Measurements from ENCODE around the gene GOLGA6L7. TPM values are rescaled to one million over a fixed set of nuclear protein-coding genes. Genes with fewer than 3 reads are reported as not detected.
"Not testable (repeated sequence)": the region's sequence is repeated elsewhere in the genome, so short reads cannot be mapped to it uniquely, and the experiment has no call there.

GOLGA6L7 gene
- total and polyA plus RNA-seq, 3 donors from 2014 or later: 4.3 to 15.7 (median 13.6) TPM

DNA sequence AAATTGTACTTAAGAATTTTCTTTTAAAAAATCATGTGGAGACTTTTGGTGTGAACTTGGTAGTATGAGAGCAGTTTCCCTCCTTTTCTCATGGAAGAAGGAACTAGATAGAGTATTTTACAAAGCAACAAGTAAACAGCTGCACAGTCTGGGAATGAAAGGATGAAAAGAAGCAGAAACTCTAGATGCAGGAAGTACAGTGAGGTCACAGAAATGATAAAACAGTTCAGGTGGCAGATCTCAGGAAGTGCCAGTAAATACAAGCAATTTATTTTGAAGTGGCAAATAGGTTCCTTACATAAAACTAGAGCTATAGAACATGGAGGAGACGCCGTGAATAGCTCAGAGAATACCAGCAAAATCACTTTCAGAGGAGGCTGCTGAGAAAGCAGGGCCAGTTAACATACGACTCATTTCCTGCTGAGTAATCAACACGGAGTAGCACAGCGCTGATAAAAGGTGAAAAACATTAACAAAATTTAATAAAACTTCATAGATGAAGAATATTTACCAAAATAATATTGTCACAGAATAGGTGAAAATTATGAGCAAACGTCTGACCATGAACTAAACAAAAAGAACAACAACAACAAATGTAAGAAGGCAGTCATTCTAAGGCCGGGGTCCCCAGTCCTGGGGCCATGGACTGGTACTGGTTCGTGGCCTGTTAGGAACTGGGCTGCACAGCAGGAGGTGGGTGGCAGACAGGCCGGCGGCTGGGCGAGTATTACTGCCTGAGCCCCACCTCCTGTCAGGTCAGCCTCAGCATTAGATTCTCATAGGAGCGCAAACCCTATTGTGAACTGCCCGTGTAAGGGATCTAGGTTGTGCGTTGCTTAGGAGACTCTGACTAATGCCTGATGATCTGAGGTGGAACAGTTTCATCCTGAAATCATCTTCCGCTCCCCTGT is 29.2 kb downstream of the GOLGA6L7 start:
- H3K27me3 ChIP-seq; H3K36me3 ChIP-seq (ENCODE audit: low read depth, missing control alignments); DNase-seq; H3K4me1 ChIP-seq; H3K4me3 ChIP-seq; H3K9me3 ChIP-seq; intact Hi-C loops (cut with DNase I; ENCODE audit: low total_unique reads); H3K27ac ChIP-seq: not testable (repeated sequence)
- WGBS, 2 donors: 72 to 76% methylated on average over 5 to 10 of the region's 15 CpGs

DNA sequence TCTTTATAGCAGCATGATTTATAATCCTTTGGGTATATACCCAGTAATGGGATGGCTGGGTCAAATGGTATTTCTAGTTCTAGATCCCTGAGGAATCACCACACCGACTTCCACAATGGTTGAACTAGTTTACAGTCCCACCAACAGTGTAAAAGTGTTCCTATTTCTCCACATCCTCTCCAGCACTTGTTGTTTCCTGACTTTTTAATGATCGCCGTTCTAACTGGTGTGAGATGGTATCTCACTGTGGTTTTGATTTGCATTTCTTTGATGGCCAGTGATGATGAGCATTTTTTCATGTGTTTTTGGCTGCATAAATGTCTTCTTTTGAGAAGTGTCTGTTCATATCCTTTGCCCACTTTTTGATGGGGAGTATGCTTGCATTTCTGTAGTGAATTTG is 30.3 kb downstream of the GOLGA6L7 start:
- H3K27me3 ChIP-seq; H3K27ac ChIP-seq; intact Hi-C loops (cut with DNase I; ENCODE audit: low total_unique reads); H3K9me3 ChIP-seq; DNase-seq; H3K36me3 ChIP-seq (ENCODE audit: low read depth, missing control alignments); H3K4me1 ChIP-seq; H3K4me3 ChIP-seq: not testable (repeated sequence)
- 88 to 93% methylated on average over 3 of the region's 3 CpGs for whole genome bisulfite sequencing, 2 donors

DNA sequence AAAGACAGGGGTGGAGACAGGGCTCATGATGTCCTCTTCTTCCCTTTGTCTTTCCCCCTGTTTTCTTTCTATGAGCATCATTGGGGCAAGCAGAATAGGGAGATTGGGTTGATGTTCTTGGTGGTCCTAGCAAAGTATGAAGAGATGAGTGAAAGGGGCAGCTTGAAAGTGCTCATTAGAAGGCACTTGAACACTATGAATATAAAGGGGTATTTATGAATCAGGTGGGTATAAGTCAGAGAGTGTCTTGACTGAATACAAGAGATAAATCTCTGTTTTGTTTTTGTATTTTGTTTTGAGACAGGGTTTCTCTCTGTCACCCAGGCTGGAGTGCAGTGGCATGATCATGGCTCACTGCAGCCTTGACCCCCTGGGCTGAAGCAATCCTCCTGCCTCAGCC is 34.4 kb downstream of the GOLGA6L7 start:
- intact Hi-C loops (cut with DNase I; ENCODE audit: low total_unique reads); DNase-seq; H3K27ac ChIP-seq; H3K4me3 ChIP-seq; H3K27me3 ChIP-seq; H3K9me3 ChIP-seq; H3K4me1 ChIP-seq; H3K36me3 ChIP-seq (ENCODE audit: low read depth, missing control alignments): not testable (repeated sequence)

DNA sequence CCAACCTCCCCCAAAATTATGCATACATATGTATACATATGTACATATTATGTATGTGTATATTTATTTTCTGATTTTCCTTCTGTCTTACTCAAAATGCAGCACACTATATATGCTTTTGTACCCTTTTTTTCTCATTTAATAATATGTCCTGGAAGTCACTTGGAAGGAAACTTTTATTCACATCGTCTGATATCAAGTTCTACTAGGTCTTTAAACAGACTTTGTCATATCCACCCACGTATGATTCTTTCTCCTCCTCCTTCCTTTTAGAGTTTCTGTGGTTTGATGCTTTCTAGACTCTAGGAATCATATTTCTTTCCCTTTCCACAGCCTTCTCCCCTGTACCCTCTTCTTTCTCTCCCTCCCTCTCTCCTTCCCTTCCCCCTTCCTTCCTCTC is 35.1 kb downstream of the GOLGA6L7 start:
- H3K4me3 ChIP-seq; H3K36me3 ChIP-seq (ENCODE audit: low read depth, missing control alignments); DNase-seq; H3K9me3 ChIP-seq; H3K4me1 ChIP-seq; intact Hi-C loops (cut with DNase I; ENCODE audit: low total_unique reads); H3K27me3 ChIP-seq; H3K27ac ChIP-seq: not testable (repeated sequence)
- 51 to 59% methylated on average over 2 of the region's 2 CpGs for WGBS, 2 donors

DNA sequence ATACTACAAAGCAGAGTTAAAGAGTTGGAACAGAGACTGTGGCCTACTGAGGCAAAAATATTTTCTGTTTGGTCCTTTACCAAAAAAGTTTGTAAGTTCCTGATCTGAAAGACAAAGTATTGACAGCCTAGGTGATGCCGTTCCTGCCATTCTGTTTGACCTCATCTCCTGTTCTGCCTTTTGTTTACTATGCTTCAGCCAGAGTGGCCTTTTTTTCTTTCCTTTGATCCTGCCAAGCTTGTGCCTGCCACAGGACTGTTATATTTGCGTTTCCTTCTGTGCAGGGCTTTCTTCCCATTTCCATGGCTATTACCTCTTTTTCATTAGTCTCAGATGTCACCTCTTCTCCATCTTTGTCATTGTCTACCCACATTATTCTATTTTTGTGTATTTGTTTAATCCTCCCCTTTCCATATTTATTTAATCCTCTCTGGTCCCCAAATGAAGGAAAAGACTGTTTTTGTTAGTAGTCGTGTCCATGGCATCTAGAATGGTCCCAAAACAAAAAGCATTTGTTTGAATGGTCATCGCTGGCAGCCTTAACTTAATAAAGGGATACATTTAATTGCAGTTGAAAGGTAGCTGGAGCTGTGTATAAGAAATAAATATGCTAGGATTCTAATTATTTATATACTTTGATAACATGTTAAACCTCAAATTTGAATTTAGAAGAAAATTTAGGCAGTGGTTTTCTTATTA is 36.4 kb downstream of the GOLGA6L7 start:
- H3K27me3 ChIP-seq; H3K36me3 ChIP-seq (ENCODE audit: low read depth, missing control alignments); intact Hi-C loops (cut with DNase I; ENCODE audit: low total_unique reads); H3K9me3 ChIP-seq; DNase-seq; H3K4me1 ChIP-seq; H3K27ac ChIP-seq; H3K4me3 ChIP-seq: not testable (repeated sequence)
- 88 to 89% methylated on average over 4 of the region's 4 CpGs for WGBS, 2 donors

DNA sequence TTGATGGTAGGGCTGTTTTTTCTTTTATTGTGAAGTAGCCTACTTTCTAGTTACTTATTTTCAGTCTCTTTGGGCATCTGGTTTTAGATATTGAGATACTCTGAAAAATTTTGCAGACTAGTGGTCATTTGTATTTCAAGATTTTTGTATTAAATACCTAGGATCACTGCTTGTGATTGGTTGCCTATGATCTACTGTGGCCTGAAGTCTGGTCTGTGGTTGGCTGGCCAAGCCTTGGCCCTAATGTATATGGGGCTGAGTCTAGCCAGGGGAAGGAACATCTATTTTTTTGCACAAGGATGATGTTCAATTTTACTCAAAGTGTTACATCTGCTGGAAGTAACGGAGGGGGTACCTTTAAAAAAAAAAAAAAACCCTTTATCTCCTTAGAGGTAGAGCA is 38.0 kb downstream of the GOLGA6L7 start:
- H3K27me3 ChIP-seq; H3K4me3 ChIP-seq; H3K27ac ChIP-seq; H3K9me3 ChIP-seq; H3K36me3 ChIP-seq (ENCODE audit: low read depth, missing control alignments); H3K4me1 ChIP-seq; intact Hi-C loops (cut with DNase I; ENCODE audit: low total_unique reads); DNase-seq: not testable (repeated sequence)
- 75 to 90% methylated on average over 1 of the region's 1 CpG for WGBS, 2 donors

DNA sequence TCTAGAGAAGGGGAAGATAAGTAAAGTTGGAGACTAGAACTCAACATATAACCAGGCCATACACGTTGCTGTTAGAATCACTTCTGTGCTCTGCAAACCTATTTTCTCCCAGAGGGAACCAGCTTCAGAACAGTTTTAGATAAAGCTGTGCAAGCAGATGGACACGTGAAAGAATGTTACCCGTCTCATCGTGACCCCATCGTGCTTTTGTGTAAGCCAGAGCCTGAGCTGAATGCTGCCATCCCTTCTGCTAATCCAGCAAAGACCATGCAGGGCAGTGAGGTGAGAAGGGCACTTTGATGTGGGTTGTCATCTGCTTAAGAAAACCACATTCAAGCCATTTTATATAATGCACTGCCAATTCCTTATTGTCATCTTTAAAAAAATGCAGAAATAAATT is 40.3 kb downstream of the GOLGA6L7 start:
- intact Hi-C loops (cut with DNase I; ENCODE audit: low total_unique reads); H3K9me3 ChIP-seq; H3K27me3 ChIP-seq; DNase-seq; H3K4me1 ChIP-seq; H3K36me3 ChIP-seq (ENCODE audit: low read depth, missing control alignments); H3K27ac ChIP-seq; H3K4me3 ChIP-seq: not testable (repeated sequence)
- 69 to 79% methylated on average over 5 of the region's 5 CpGs for WGBS, 2 donors

DNA sequence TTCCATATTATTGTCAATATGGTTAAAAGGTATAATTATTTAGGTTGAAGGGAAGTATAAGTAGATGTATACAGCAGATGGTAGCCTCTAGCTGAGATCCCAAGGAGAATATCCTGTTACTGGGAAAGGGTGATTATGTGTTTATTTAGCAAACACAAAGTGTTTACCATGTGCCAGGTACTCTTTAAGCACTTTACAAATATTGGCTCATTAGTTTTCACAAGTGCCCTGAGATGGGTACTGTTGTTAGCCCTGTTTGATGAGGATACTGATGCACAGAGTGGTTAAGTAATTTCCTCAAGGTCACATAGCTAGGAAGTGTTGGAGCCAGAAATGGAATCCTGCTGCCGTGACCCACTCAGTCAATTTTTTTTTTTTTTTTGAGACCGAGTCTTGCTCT is 48.1 kb downstream of the GOLGA6L7 start:
- H3K4me3 ChIP-seq; DNase-seq; H3K36me3 ChIP-seq (ENCODE audit: low read depth, missing control alignments); H3K27me3 ChIP-seq; intact Hi-C loops (cut with DNase I; ENCODE audit: low total_unique reads); H3K4me1 ChIP-seq; H3K9me3 ChIP-seq; H3K27ac ChIP-seq: not testable (repeated sequence)
- 77 to 78% methylated on average over 2 of the region's 2 CpGs for WGBS, 2 donors

DNA sequence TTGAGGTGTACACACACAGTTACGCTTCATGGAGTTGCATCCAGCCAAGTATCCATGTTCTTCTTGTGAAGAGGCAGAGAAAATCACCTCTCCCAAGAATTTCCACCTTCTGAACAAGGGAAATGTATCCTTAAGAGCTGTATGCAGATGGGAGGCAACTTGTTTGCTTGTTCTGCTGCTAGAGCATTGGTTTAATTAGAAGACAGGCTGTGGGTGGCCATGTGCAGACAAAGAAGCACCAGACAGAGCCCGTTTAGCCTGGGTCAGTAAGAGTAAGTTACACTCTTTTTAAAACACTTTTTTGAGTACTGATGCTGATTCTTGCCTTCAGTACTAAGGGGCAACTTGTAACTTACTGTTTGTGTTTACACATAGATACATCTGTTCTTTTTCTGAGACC is 50.2 kb downstream of the GOLGA6L7 start:
- 62 to 100% methylated on average over 1 to 2 of the region's 2 CpGs for WGBS, 2 donors
- H3K4me1 ChIP-seq; DNase-seq; H3K9me3 ChIP-seq; H3K4me3 ChIP-seq; intact Hi-C loops (cut with DNase I; ENCODE audit: low total_unique reads); H3K27me3 ChIP-seq; H3K36me3 ChIP-seq (ENCODE audit: low read depth, missing control alignments); H3K27ac ChIP-seq: not testable (repeated sequence)

All from testis (tissue), 3 donors.